ENCODE data around the gene RPS14. TPM values are rescaled to one million over a fixed set of nuclear protein-coding genes. Genes with fewer than 3 reads are reported as not detected.
A peak's percentile ranks its signal among the peaks of the same experiment; 100 is the strongest.

Gene RPS14
- total RNA-seq, 1 donor from 2014 or later: 1,202 TPM

GRCh38 chr5:150496534-150496933 is 47.0 kb upstream of the RPS14 start:
- Histone ChIP-seq H3K4me3 (no peak overlapping the region), H3K27me3 (ENCODE audit: low read depth) (no peaks in the 10 kb centered on the region), H3K4me1 (peaks cover 79% of the 10 kb centered on the region), H3K27ac (replicated peaks) (peak overlapping the region; percentile 90), H3K9me3 (replicated peaks) (no peaks in the 10 kb centered on the region), H3K36me3 (no peaks in the 10 kb centered on the region)
- intact Hi-C loops (cut with micrococcal nuclease): no loop called here
- no peak for DNase-seq
- TF ChIP-seq, protein P1, sequence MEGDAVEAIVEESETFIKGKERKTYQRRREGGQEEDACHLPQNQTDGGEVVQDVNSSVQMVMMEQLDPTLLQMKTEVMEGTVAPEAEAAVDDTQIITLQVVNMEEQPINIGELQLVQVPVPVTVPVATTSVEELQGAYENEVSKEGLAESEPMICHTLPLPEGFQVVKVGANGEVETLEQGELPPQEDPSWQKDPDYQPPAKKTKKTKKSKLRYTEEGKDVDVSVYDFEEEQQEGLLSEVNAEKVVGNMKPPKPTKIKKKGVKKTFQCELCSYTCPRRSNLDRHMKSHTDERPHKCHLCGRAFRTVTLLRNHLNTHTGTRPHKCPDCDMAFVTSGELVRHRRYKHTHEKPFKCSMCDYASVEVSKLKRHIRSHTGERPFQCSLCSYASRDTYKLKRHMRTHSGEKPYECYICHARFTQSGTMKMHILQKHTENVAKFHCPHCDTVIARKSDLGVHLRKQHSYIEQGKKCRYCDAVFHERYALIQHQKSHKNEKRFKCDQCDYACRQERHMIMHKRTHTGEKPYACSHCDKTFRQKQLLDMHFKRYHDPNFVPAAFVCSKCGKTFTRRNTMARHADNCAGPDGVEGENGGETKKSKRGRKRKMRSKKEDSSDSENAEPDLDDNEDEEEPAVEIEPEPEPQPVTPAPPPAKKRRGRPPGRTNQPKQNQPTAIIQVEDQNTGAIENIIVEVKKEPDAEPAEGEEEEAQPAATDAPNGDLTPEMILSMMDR (IDR thresholded peaks at IDR 0.05; ENCODE audit: borderline replicate concordance): no peak

DNA sequence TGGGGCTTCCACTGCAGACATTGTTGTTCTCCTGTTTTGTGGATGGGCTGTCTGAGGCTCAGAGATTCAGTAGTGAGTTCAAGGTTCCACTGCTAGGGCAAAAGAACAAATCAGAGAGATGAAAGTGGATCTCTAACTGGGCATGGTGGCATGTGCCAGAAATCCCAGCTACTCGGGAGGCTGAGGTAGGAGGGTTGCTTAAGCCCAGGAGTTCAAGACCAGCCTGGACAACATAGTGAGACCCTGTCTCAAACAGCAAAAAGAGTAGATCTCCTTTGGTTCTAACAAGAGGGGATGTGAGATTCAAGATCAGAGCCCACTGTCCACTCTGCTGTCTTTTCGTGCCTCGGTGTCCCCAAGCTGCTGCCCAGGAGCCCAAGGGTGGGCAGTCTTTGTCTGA is 46.6 kb upstream of the RPS14 start:
- no peaks in the 10 kb centered on the region for H3K27me3 ChIP-seq (ENCODE audit: low read depth)
- no peak for DNase-seq
- peaks cover 79% of the 10 kb centered on the region for H3K4me1 ChIP-seq
- no peak overlapping the region for H3K4me3 ChIP-seq
- no peaks in the 10 kb centered on the region for H3K9me3 ChIP-seq (replicated peaks)
- intact Hi-C loops (cut with micrococcal nuclease): no loop called here
- H3K36me3 ChIP-seq: no peaks in the 10 kb centered on the region
- TF ChIP-seq, protein P1 (IDR thresholded peaks at IDR 0.05; ENCODE audit: borderline replicate concordance): no peak
- H3K27ac ChIP-seq (replicated peaks): peak overlapping the region; percentile 90

DNA sequence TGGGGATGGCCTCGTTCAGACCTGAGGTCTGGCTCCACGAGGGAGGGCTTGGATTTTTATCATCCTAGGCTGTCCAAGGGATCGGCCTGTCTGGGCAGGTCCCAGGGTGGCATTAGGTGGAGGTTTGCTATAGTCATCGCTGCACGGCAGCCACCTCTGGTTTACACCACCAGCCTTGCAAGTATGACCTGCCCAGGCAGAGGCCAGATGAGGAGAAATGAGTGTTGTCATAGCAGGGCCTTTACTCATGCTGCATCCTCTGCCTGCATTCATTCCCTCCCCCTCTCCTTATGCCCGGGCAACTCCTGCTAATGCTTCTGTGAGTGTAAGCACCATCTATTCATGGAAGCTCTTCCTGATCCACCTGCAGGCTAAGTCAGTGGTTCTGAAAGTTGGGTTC is 43.1 kb upstream of the RPS14 start:
- H3K27ac ChIP-seq (replicated peaks): peak overlapping the region; percentile 98
- no peak overlapping the region for H3K4me3 ChIP-seq
- no peaks in the 10 kb centered on the region for H3K36me3 ChIP-seq
- no peaks in the 10 kb centered on the region for H3K27me3 ChIP-seq (ENCODE audit: low read depth)
- TF ChIP-seq, protein P1 (IDR thresholded peaks at IDR 0.05; ENCODE audit: borderline replicate concordance): no peak
- no peaks in the 10 kb centered on the region for H3K9me3 ChIP-seq (replicated peaks)
- intact Hi-C loops (cut with micrococcal nuclease): no loop called here
- DNase-seq: no peak
- H3K4me1 ChIP-seq: peaks cover 79% of the 10 kb centered on the region

DNA sequence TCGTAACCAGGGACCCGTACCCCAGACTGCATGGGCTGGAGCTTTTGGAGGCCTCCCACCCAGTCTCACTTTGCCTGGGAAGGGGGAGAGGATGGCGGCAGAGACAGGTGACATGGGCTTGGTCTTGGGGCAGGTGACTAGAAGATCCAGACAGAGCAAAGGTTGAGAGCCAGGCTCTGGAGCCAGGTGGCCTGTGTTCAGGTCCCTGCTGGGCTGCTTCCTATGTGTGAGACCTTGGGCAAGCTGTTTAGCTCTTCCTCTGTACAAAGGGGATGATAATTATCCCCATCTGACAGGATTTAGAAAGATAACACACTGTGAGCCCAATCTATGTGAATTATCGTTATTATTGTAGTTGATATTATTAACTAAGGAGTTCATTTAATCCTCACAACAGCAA is 42.3 kb upstream of the RPS14 start:
- H3K4me3 ChIP-seq: no peak overlapping the region
- TF ChIP-seq, protein P1 (IDR thresholded peaks at IDR 0.05; ENCODE audit: borderline replicate concordance): no peak
- no peaks in the 10 kb centered on the region for H3K9me3 ChIP-seq (replicated peaks)
- peak overlapping the region; percentile 98 for H3K27ac ChIP-seq (replicated peaks)
- intact Hi-C loops (cut with micrococcal nuclease): no loop called here
- no peak for DNase-seq
- H3K4me1 ChIP-seq: peaks cover 79% of the 10 kb centered on the region
- H3K36me3 ChIP-seq: no peaks in the 10 kb centered on the region
- H3K27me3 ChIP-seq (ENCODE audit: low read depth): no peaks in the 10 kb centered on the region

DNA sequence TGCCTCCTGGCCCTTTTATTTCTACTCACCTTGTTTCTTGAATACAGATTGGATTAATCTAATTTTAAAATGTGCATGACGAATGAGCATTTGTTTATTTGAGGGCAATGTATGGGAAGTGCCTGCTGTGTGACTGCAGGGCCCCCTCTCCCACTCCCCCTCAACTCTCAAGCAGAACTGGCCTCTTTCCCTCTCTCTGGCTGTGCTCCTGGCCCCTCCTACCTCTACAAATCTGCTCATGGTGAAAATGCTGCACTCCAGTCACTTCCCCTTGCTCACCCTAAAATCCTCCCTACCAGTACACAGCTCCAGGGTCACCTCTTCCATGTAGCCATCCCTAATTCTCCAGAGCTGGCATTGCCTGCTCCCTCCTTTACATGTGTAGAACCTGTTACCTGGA is 41.2 kb upstream of the RPS14 start:
- Histone ChIP-seq H3K36me3 (no peaks in the 10 kb centered on the region), H3K27ac (replicated peaks) (peak overlapping the region; percentile 98), H3K27me3 (ENCODE audit: low read depth) (no peaks in the 10 kb centered on the region), H3K9me3 (replicated peaks) (no peaks in the 10 kb centered on the region), H3K4me1 (peaks cover 77% of the 10 kb centered on the region), H3K4me3 (no peak overlapping the region)
- DNase-seq: no peak
- TF ChIP-seq, protein P1 (IDR thresholded peaks at IDR 0.05; ENCODE audit: borderline replicate concordance): no peak
- intact Hi-C loops (cut with micrococcal nuclease): no loop called here

GRCh38 chr5:150490296-150490669 is 40.7 kb upstream of the RPS14 start:
- H3K27me3 ChIP-seq (ENCODE audit: low read depth): no peaks in the 10 kb centered on the region
- peaks cover 81% of the 10 kb centered on the region for H3K4me1 ChIP-seq
- intact Hi-C loops (cut with micrococcal nuclease): no loop called here
- no peaks in the 10 kb centered on the region for H3K36me3 ChIP-seq
- H3K9me3 ChIP-seq (replicated peaks): no peaks in the 10 kb centered on the region
- peak overlapping the region; percentile 98 for H3K27ac ChIP-seq (replicated peaks)
- no peak for DNase-seq
- TF ChIP-seq, protein P1 (IDR thresholded peaks at IDR 0.05; ENCODE audit: borderline replicate concordance): no peak
- H3K4me3 ChIP-seq: peak overlapping the region; percentile 93
